ENCODE data around the gene PLCL1. TPM values are rescaled to one million over a fixed set of nuclear protein-coding genes. Genes with fewer than 3 reads are reported as not detected.

Gene PLCL1
- total RNA-seq, 1 donor from 2014 or later, result 0.23 TPM

DNA sequence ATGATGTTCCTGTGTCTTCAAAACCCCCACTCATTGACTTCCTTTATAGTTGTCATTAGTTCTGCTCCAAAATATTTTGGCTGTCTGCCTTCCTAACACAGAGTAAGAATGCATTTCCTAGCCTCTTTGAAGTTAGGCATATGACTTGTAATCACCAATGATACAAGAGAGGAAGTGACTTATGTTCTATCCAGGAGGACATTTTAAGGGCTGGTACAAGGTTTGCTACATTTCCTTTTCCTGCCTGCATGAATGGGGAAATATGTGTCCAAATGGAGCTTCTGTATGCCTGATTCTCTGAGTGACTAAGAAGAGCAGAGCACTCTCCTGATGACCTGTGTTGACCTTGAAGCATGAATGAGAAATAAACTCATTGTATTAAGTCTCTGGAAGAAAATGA is 115.1 kb downstream of the PLCL1 start:
- no peak for DNase-seq (ENCODE audit: low spot score)
- ATAC-seq, result no peak

DNA sequence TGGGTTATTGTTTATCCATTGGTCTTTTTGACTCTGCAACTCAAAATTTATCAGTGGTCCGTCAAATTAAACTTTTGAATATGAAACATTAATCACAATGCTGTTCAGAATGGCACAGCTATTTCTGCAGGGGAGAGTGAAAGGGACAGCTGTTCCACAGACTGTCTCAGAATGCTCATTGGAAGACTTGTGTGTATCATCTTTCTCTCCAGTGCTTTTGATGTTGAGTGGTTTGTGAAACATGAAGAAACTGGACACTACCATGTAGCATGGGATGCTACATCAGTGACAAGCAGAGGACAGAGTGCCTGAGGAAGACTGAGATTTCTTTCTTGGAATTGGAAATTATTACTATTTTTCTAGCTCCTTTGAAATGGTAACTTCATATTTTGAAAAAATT is 115.7 kb downstream of the PLCL1 start:
- ATAC-seq, result no peak
- no peak for DNase-seq (ENCODE audit: low spot score)

DNA sequence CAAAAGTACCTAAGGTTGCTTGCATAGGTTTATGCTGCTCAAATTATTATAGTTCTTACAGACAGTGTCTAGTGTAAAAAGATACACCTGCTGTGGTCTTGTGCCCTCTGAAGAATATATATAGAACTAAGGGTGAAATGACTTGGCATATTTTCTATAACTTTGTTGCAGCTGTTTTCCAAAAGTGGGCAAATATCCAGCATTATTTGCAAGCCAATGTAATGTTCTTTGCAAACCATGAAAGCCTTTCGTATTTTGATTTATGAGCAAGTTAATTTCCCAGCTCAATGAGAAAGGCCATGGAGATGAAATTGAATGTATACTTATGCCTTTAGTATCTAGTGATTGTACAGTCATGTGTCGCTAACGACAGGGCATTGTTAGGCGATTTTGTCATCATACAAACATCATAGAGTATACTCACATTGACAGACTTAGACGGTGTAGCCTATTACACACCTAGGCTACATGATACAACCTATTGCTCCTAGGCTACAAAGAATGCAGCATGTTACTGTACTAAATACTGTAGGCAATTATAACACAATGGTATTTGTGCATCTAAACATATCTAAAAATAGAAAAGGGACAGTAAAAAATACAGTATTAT is 116.3 kb downstream of the PLCL1 start:
- DNase-seq (ENCODE audit: low spot score) (no peak), ATAC-seq (no peak)

- no peak for ATAC-seq
Observed at GRCh38 chr2:197924483-197924882, 120.1 kb downstream of the PLCL1 start.

GRCh38 chr2:197925204-197925603 is 120.8 kb downstream of the PLCL1 start:
- ATAC-seq (no peak), DNase-seq (ENCODE audit: low spot score) (no peak)

More at GRCh38 chr2:197924483-197924882, 120.1 kb downstream of the PLCL1 start:
- no peak for DNase-seq (ENCODE audit: low spot score)

DNA sequence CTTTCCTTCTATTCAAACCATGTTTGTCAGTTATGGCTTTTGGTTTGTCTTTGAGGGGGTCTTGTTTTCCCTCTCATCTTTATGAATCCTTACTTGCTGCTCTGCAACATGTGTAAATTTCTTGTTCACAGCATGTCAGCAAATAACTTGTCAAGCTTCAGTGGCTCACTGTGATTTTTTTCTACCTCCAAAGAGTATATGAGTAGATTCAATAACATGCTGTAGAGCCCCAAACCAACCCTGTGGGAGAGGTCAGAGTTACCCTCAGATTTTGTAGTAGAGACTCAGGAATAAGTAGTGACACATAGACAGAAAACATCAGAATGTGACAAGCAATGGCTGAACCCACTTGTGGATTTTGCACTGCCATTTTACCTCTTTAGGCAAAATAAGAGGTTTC is 121.6 kb downstream of the PLCL1 start:
- DNase-seq (ENCODE audit: low spot score), result no peak
- ATAC-seq, result no peak

DNA sequence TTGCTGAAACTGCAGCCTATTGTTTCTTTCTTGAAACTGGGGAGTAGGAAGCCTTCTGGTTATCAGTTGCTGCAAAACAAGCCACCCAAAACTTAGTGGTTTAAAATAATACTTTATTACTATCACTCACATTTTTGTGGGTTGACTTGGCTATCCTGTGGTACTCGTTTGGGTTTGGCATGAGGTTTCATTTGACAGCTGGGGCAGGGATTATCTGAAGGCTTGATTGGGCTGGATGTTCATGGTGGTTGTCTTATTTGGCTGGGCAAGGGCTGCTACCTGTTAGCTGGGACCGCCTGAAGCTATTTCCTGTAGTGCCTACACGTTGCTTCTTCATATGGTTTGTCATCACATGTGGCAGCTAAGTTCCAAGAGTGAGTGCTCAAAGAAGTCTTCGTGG is 122.3 kb downstream of the PLCL1 start:
- ATAC-seq, result no peak
- no peak for DNase-seq (ENCODE audit: low spot score)

- ATAC-seq (no peak), DNase-seq (ENCODE audit: low spot score) (no peak)
Observed at GRCh38 chr2:197927994-197928393, 123.6 kb downstream of the PLCL1 start.

DNA sequence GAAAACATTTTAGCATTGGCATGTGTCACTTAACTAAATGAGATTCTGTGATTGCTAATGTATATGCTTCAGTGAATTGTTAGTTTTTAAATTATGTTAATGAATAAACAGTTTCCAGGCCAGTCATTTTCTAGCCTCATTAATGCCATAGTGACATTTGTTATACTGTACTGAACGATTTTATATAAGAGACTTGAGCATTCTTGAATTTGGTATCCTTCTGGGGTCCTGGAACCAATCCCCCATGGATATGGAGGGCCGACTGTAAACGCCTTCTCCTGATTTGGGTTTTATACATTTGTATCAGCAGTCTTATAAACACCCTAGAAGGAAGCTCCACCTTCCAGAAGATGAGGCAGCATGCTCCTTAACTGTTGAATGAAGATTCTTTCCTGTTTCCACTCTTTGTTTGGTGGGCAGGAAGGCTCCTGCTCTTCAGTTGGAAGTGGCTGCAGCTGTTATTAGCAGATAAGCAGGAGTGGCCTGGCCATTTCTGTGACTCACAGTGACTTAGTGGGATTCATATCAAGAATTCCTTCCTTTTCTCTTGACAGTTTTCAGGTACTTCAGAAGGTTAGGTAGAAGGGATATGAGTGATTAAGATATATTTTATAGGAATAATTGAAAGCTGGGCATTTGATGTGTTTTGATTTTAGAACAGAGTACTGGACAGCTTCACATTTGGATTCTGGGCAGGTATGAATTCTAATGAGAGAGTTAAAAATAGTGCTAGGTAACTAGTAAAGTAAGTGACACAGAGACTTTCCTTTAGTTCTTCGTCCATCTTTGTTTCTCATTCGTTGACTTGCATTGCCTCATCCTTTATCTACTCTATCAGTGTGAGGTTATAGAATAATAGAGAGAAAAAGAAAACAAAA is 124.9 kb downstream of the PLCL1 start:
- no peak for ATAC-seq

DNA sequence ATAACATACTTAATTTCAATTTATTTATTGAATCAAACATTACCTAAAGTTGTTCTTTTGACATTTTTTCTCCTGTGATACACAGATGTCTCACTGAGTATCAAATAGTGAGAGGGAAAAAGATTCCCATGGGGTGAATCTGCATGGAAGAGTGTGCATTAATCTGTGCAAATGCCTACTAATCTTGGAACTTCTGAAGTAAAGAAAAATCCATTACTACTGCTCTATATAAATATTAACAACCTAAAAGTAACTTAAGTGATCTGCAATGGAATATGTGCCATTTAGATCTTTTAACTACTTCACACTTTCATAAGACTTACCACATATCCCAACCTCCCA is 125.5 kb downstream of the PLCL1 start:
- no peak for ATAC-seq
- no peak for DNase-seq (ENCODE audit: low spot score)

More for the DNA sequence above, 124.9 kb downstream of the PLCL1 start:
- no peak for DNase-seq (ENCODE audit: low spot score)

- no peak for DNase-seq (ENCODE audit: low spot score)
- ATAC-seq, result no peak
Observed at GRCh38 chr2:197930570-197931278, 126.3 kb downstream of the PLCL1 start.

DNA sequence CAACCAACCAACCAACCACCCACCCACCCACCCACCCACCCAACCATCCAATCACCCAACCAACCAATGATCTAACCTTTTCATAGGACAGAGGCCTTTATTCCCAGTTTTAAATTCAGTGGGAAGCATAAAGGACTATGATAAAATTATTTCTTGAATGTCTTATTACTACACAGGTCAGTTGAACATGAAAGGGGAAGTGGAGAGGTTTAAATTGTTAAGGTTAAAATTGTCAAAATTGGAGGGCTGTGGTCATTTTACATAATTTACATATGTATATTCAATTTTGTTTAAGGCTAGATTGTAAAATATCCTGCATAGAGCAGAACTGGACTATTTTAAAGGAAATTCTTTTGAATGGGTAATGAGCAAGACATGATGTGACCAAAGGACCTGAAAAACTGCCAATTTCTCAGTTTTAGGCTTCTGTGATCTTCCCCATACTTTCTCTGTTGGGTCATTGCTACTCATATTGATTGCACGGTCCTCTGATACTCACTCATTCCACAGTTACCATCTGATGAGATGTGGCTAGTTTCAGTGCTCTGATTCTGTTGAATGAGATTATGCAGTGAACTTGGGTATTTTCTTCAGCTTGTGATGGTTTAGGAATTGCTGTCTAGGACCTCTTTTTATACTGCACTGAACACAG is 127.4 kb downstream of the PLCL1 start:
- no peak for DNase-seq (ENCODE audit: low spot score)
- no peak for ATAC-seq

DNA sequence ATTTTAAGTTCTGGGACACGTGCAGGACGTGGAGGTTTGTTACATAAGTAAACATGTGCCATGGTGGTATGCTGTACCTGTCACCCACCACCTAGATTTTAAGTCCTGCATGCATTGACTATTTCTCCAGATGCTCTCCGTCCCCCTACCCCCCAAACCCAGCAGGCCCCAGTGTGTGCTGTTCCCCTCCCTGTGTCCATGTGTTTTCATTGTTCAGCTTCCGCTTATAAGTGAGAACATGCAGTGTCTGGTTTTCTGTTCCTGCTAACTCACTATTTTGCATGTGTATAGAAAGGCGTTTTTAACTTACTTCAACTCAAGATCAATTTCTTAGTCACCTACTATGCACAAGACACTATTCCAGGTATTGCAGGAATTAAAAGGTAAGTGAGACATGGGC is 128.0 kb downstream of the PLCL1 start:
- ATAC-seq, result no peak

GRCh38 chr2:197934261-197934933 is 130.0 kb downstream of the PLCL1 start:
- ATAC-seq, result no peak
- no peak for DNase-seq (ENCODE audit: low spot score)

More for the DNA sequence above, 128.0 kb downstream of the PLCL1 start:
- DNase-seq (ENCODE audit: low spot score), result no peak

DNA sequence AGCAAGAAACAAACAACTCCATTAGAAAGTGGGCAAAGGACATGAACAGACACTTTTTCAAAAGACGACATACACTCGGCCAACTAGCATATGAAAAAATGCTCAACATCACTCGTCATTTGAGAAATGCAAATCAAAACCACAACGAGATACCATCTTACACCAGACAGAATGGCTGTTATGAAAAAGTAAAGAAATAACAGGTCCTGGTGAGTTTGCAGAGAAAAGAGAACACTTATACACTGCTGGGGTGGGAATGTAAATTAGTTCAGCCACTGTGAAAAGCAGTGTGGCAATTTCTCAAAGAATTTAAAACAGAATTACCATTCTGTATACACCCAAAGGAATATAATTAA is 130.5 kb downstream of the PLCL1 start:
- no peak for ATAC-seq

DNA sequence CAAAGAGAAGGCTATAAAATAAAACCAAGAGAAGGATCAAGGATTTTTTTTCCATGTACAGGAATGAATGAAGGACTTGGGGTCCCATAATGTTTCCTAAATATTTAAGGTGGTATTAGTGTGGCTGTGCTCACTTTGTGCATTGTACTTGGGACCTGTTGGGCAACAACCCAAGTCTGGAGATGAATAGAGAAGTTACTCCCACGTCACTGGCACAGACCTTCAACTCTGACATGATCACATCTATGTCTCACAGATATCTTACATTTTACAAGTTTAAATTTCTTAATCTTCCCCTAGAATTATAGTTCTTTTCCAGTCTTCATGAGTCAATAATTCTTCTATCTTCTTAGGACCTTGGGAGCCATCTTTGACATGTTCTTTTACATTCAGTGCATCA is 133.4 kb downstream of the PLCL1 start:
- no peak for ATAC-seq
- DNase-seq (ENCODE audit: low spot score), result no peak

More for the DNA sequence above, 130.5 kb downstream of the PLCL1 start:
- no peak for DNase-seq (ENCODE audit: low spot score)

DNA sequence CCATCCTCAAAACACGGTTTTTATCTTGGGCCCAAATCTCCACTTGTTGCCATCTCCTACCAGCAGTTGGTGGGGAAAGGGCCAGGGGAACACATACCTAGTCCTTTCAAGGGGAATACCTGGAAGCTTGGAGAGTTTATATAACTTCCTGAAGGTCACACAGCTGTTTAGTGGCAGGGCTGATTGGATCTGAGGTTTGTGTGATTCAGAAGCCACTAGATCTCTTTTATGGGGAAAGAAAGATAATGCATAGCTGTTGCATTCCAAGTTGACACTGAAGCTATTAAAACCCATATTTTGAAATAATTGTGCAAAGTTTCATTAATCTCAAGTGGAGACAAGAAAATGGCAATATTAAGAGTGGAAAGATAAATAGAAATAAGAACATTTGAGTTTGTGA is 134.2 kb downstream of the PLCL1 start:
- no peak for DNase-seq (ENCODE audit: low spot score)
- ATAC-seq, result no peak

GRCh38 chr2:197939787-197940186 is 135.4 kb downstream of the PLCL1 start:
- DNase-seq (ENCODE audit: low spot score) (no peak), ATAC-seq (no peak)

DNA sequence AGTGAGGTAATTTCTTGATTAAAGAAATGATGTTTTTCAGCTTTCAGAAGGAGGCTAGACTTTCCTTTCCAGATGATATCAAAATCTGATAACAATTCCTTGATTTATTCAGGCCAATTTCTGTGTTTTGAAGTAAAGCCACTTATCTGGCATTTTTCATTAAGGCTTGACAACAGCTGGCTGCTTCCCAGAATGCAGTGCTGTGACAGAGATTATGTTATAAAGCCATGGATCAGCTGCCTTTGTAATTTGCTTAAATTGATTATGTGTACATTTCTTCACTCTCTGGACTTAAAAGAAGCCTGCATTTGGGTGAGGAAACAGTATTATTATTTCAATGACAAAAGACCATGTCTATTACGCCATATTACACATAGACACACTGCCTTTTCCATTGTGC is 136.0 kb downstream of the PLCL1 start:
- no peak for DNase-seq (ENCODE audit: low spot score)
- no peak for ATAC-seq

DNA sequence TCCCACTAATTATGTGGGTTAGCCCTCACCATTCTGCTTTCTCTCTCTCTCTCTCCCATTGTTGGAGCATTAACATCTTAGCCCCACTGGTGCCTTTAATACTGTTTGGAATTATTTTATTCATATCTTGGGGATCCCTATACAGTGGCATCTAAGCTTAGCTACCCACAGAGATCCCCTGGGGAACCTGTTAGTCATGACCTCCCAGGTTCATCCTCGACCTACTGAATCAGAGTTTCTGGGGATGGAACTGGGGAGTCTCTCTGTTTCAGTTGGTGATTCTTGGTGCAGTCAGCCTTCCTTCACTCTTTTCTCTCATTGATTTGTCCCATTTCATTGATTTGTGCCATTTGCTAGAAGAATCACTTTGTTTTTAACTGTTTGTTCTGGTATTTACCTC is 137.3 kb downstream of the PLCL1 start:
- no peak for ATAC-seq
- DNase-seq (ENCODE audit: low spot score), result no peak

DNA sequence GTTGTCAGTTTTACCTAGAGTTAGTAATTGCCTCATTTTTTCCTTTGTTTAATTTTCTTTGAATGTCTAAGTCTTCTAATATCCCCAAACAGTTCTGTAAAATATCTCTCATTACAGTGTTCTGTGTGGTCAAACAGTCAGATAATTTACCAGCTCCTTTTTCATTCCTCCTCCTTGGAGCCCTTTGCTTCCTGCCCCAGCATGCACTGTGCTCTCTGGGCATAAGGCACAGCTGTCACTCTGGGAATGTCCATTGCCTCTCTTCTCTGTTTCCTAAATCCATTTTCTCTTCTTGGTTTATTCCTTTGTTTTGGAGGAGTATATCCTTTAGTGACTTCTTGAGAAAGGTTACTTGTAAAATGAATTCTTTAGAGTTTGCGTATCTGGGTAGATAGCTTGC is 139.3 kb downstream of the PLCL1 start:
- ATAC-seq (no peak), DNase-seq (ENCODE audit: low spot score) (no peak)

Measured in left lobe of liver (tissue), 2 donors.